Measurements from ENCODE around the gene GC.
"Not testable (repeated sequence)": the region's sequence is repeated elsewhere in the genome, so short reads cannot be mapped to it uniquely, and the experiment has no call there.

Gene GC

GRCh38 chr4:71765821-71766383 is 18.0 kb downstream of the GC start:
- DNase-seq: no peak

- no peak for DNase-seq
These were observed 18.5 kb downstream of the GC start for GRCh38 chr4:71765350-71765749.

- no peak for DNase-seq
These were observed 31.4 kb downstream of the GC start for GRCh38 chr4:71752383-71753042.

- DNase-seq: no peak
These were observed 34.8 kb downstream of the GC start for GRCh38 chr4:71749008-71749594.

GRCh38 chr4:71746379-71746778 is 37.5 kb downstream of the GC start:
- no peak for DNase-seq

GRCh38 chr4:71738782-71739181 is 45.1 kb downstream of the GC start:
- not testable (repeated sequence) for DNase-seq

GRCh38 chr4:71732706-71733105 is 51.2 kb downstream of the GC start:
- no peak for DNase-seq

GRCh38 chr4:71732066-71732465 is 51.8 kb downstream of the GC start:
- no peak for DNase-seq

- no peak for DNase-seq
These were observed 54.0 kb downstream of the GC start for GRCh38 chr4:71729856-71730255.

- DNase-seq: no peak
These were observed 70.2 kb downstream of the GC start for GRCh38 chr4:71713611-71714203.

GRCh38 chr4:71711985-71712348 is 71.9 kb downstream of the GC start:
- DNase-seq: no peak

- DNase-seq: no peak
These were observed 72.6 kb downstream of the GC start for GRCh38 chr4:71711044-71711984.

- no peak for DNase-seq
These were observed 73.9 kb downstream of the GC start for GRCh38 chr4:71709961-71710360.

- DNase-seq: no peak
These were observed 85.7 kb downstream of the GC start for GRCh38 chr4:71698141-71698540.

GRCh38 chr4:71697031-71697430 is 86.8 kb downstream of the GC start:
- no peak for DNase-seq

GRCh38 chr4:71694961-71695360 is 88.9 kb downstream of the GC start:
- no peak for DNase-seq

GRCh38 chr4:71692963-71693362 is 90.9 kb downstream of the GC start:
- no peak for DNase-seq

- no peak for DNase-seq
These were observed 91.7 kb downstream of the GC start for GRCh38 chr4:71692198-71692597.

Data from activated CD8-positive, alpha-beta memory T cell treated with anti-CD3 and anti-CD28 coated beads, Interleukin-2, amount 50 U/mL, for 4 hours (primary cell).